Uterus (tissue), 2 donors: ENCODE data around the gene KLF16.

Experiments used
- CTCF ChIP-seq, 4 experiments: fragments of 200-600 bp in 2 of 4; fragments of 450-650 bp in 2 of 4; sonication (generic) in 2 of 4; IDR thresholded peaks; one replicate each; pipeline ENCODE4 v1.5.1; 2016 to 2019; ENCODE audit warnings: antibody characterized with exemption in 4 of 4, mild to moderate bottlenecking in 2 of 4, moderate library complexity in 1 of 4
- POLR2A ChIP-seq, 2 donors: fragments of 450-650 bp; IDR thresholded peaks; one replicate each; pipeline ENCODE4 v1.6.1; 2016; ENCODE audit warnings: antibody characterized with exemption in 2 of 2, mild to moderate bottlenecking in 1 of 2, moderate library complexity in 1 of 2

GRCh38 chr19:1829958-1830357 is 33.4 kb downstream of the KLF16 start:
- no peak for TF ChIP-seq CTCF (IDR thresholded peaks at IDR 0.05)
- no peak for TF ChIP-seq POLR2A (IDR thresholded peaks at IDR 0.05)
